ENCODE measurements around the gene DIAPH2. TPM values are rescaled to one million over a fixed set of nuclear protein-coding genes. Genes with fewer than 3 reads are reported as not detected.
"Not testable (repeated sequence)": the region's sequence is repeated elsewhere in the genome, so short reads cannot be mapped to it uniquely, and the experiment has no call there.

DIAPH2 gene
- total RNA-seq, 1 experiment from 2014 or later, result 10.4 TPM

- no peak for DNase-seq (ENCODE audit: low spot score)
- intact Hi-C loops (cut with micrococcal nuclease; ENCODE audit: unreplicated experiment), result loop anchor here (10.0 kb wide), 1 partner anchor 57 kb away; no protein-coding TSS in a partner anchor
- no peaks in the 10 kb centered on the region for H3K27me3 ChIP-seq (replicated peaks; ENCODE audit: insufficient read depth, low read depth, low read length, poor library complexity)
- no TSS peak for BruUV-seq (replicated peaks)
- TF ChIP-seq EZH2 (IDR thresholded peaks at IDR 0.05; ENCODE audit: borderline replicate concordance, low read depth, low read length, poor library complexity, severe bottlenecking), result no peak
- TF ChIP-seq, protein P1, sequence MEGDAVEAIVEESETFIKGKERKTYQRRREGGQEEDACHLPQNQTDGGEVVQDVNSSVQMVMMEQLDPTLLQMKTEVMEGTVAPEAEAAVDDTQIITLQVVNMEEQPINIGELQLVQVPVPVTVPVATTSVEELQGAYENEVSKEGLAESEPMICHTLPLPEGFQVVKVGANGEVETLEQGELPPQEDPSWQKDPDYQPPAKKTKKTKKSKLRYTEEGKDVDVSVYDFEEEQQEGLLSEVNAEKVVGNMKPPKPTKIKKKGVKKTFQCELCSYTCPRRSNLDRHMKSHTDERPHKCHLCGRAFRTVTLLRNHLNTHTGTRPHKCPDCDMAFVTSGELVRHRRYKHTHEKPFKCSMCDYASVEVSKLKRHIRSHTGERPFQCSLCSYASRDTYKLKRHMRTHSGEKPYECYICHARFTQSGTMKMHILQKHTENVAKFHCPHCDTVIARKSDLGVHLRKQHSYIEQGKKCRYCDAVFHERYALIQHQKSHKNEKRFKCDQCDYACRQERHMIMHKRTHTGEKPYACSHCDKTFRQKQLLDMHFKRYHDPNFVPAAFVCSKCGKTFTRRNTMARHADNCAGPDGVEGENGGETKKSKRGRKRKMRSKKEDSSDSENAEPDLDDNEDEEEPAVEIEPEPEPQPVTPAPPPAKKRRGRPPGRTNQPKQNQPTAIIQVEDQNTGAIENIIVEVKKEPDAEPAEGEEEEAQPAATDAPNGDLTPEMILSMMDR (conservative IDR thresholded peaks at IDR 0.05; ENCODE audit: low read depth, low read length), result no peak
- H3K27ac ChIP-seq (ENCODE audit: low read depth, low read length, poor library complexity, severe bottlenecking), result no peak overlapping the region
- POLR2A ChIA-PET (ENCODE audit: low non-redundant PET), result no interaction called here
- H3K36me3 ChIP-seq (ENCODE audit: insufficient read depth, low read length, poor library complexity, severe bottlenecking), result no peaks in the 10 kb centered on the region
- CTCF ChIA-PET, result no interaction called here
- H3K4me1 ChIP-seq (ENCODE audit: insufficient read depth, low read length, poor library complexity, severe bottlenecking), result no peaks in the 10 kb centered on the region
- no peaks in the 10 kb centered on the region for H3K9me3 ChIP-seq (ENCODE audit: low read depth, low read length, poor library complexity, severe bottlenecking)
- H3K4me3 ChIP-seq (ENCODE audit: low read depth, low read length, poor library complexity, severe bottlenecking), result no peak overlapping the region
Observed at GRCh38 chrX:96841325-96841724, 156.7 kb downstream of the DIAPH2 start.

- H3K27me3 ChIP-seq (replicated peaks; ENCODE audit: insufficient read depth, low read depth, low read length, poor library complexity); H3K9me3 ChIP-seq (ENCODE audit: low read depth, low read length, poor library complexity, severe bottlenecking); DNase-seq (ENCODE audit: low spot score); H3K36me3 ChIP-seq (ENCODE audit: insufficient read depth, low read length, poor library complexity, severe bottlenecking); POLR2A ChIA-PET (ENCODE audit: low non-redundant PET); H3K4me3 ChIP-seq (ENCODE audit: low read depth, low read length, poor library complexity, severe bottlenecking); H3K4me1 ChIP-seq (ENCODE audit: insufficient read depth, low read length, poor library complexity, severe bottlenecking); BruUV-seq (replicated peaks); CTCF ChIA-PET; H3K27ac ChIP-seq (ENCODE audit: low read depth, low read length, poor library complexity, severe bottlenecking): not testable (repeated sequence)
- intact Hi-C loops (cut with micrococcal nuclease; ENCODE audit: unreplicated experiment), result loop anchor here (10.0 kb wide), 1 partner anchor 57 kb away; no protein-coding TSS in a partner anchor
Observed at GRCh38 chrX:96841866-96842265, 157.2 kb downstream of the DIAPH2 start.

DNA sequence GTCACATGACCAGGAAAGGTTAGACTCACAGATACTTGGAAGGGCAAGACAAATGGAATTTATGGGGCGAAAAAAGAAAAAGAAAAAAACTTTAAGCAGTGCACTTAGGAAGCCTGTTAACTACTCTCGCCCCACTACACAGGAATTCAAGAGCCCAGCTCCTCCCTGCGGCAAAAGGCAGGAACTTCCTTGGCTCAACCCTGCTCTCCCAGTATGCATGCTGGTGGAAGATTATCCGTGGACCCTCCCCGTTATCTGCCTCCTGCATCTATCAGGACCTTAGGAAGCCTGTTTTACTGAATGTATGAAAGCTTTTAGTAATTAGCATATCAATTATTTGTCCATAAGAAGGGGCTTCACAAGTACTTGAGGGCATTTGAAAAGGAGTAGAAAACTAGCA, 158.9 kb downstream of the DIAPH2 start:
- POLR2A ChIA-PET (ENCODE audit: low non-redundant PET), result no interaction called here
- CTCF ChIA-PET, result no interaction called here
- intact Hi-C loops (cut with micrococcal nuclease; ENCODE audit: unreplicated experiment), result loop anchor here (10.0 kb wide), 1 partner anchor 59 kb away; no protein-coding TSS in a partner anchor
- Histone ChIP-seq H3K27ac (ENCODE audit: low read depth, low read length, poor library complexity, severe bottlenecking) (no peak overlapping the region), H3K36me3 (ENCODE audit: insufficient read depth, low read length, poor library complexity, severe bottlenecking) (no peaks in the 10 kb centered on the region), H3K9me3 (ENCODE audit: low read depth, low read length, poor library complexity, severe bottlenecking) (no peaks in the 10 kb centered on the region), H3K27me3 (replicated peaks; ENCODE audit: insufficient read depth, low read depth, low read length, poor library complexity) (no peaks in the 10 kb centered on the region), H3K4me1 (ENCODE audit: insufficient read depth, low read length, poor library complexity, severe bottlenecking) (no peaks in the 10 kb centered on the region), H3K4me3 (ENCODE audit: low read depth, low read length, poor library complexity, severe bottlenecking) (no peak overlapping the region)
- no TSS peak for BruUV-seq (replicated peaks)
- DNase-seq (ENCODE audit: low spot score), result peak; percentile 3
- TF ChIP-seq, protein P1 (conservative IDR thresholded peaks at IDR 0.05; ENCODE audit: low read depth, low read length), result no peak
- no peak for TF ChIP-seq EZH2 (IDR thresholded peaks at IDR 0.05; ENCODE audit: borderline replicate concordance, low read depth, low read length, poor library complexity, severe bottlenecking)

- CTCF ChIA-PET, result no interaction called here
- no peak overlapping the region for H3K27ac ChIP-seq (ENCODE audit: low read depth, low read length, poor library complexity, severe bottlenecking)
- H3K4me1 ChIP-seq (ENCODE audit: insufficient read depth, low read length, poor library complexity, severe bottlenecking), result no peaks in the 10 kb centered on the region
- DNase-seq (ENCODE audit: low spot score), result no peak
- TF ChIP-seq EZH2 (IDR thresholded peaks at IDR 0.05; ENCODE audit: borderline replicate concordance, low read depth, low read length, poor library complexity, severe bottlenecking), result no peak
- TF ChIP-seq, protein P1 (conservative IDR thresholded peaks at IDR 0.05; ENCODE audit: low read depth, low read length), result no peak
- H3K4me3 ChIP-seq (ENCODE audit: low read depth, low read length, poor library complexity, severe bottlenecking), result no peak overlapping the region
- intact Hi-C loops (cut with micrococcal nuclease; ENCODE audit: unreplicated experiment), result loop anchor here (10.0 kb wide), 1 partner anchor 62 kb away; no protein-coding TSS in a partner anchor
- POLR2A ChIA-PET (ENCODE audit: low non-redundant PET), result no interaction called here
- no peaks in the 10 kb centered on the region for H3K27me3 ChIP-seq (replicated peaks; ENCODE audit: insufficient read depth, low read depth, low read length, poor library complexity)
- BruUV-seq (replicated peaks), result no TSS peak
- no peaks in the 10 kb centered on the region for H3K36me3 ChIP-seq (ENCODE audit: insufficient read depth, low read length, poor library complexity, severe bottlenecking)
- no peaks in the 10 kb centered on the region for H3K9me3 ChIP-seq (ENCODE audit: low read depth, low read length, poor library complexity, severe bottlenecking)
Observed at GRCh38 chrX:96846841-96847240, 162.2 kb downstream of the DIAPH2 start.

DNA sequence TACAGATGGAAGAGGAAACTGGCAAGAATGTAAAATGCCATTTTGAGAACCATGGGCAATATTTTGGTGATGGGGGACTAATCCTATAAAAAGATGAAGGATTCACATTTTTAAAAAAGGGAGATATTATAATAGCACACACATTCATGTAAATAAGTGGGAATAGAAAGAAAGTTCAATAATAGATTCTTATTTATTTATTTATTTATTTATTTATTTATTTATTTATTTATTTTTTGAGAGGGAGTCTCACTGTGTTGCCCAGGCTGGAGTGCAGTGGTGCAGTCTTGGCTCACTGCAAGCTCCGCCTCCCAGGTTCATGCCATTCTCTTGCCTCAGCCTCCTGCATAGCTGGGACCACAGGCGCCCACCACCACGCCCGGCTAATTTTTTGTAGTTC, 174.8 kb downstream of the DIAPH2 start:
- DNase-seq (ENCODE audit: low spot score); CTCF ChIA-PET; H3K4me1 ChIP-seq (ENCODE audit: insufficient read depth, low read length, poor library complexity, severe bottlenecking); intact Hi-C loops (cut with micrococcal nuclease; ENCODE audit: unreplicated experiment); H3K36me3 ChIP-seq (ENCODE audit: insufficient read depth, low read length, poor library complexity, severe bottlenecking); H3K27me3 ChIP-seq (replicated peaks; ENCODE audit: insufficient read depth, low read depth, low read length, poor library complexity); BruUV-seq (replicated peaks); H3K9me3 ChIP-seq (ENCODE audit: low read depth, low read length, poor library complexity, severe bottlenecking); H3K27ac ChIP-seq (ENCODE audit: low read depth, low read length, poor library complexity, severe bottlenecking); H3K4me3 ChIP-seq (ENCODE audit: low read depth, low read length, poor library complexity, severe bottlenecking); POLR2A ChIA-PET (ENCODE audit: low non-redundant PET): not testable (repeated sequence)
